CD14-positive monocyte (primary cell): ENCODE measurements around the gene DDX52. TPM values are rescaled to one million over a fixed set of nuclear protein-coding genes. Genes with fewer than 3 reads are reported as not detected.

Experiments used
- DNase-seq, 3 donors: peaks; one replicate each; pipeline ENCODE4 v3.0.0-alpha.2; 2011 to 2022
- H2AFZ ChIP-seq: 2 replicates; pipeline ENCODE4 v1.6.0; 2012; ENCODE audit warnings: mild to moderate bottlenecking, low read depth, low read length, inconsistent platforms; ENCODE audit not compliant: insufficient read depth, poor library complexity, severe bottlenecking
- H3K27ac ChIP-seq, 2 donors: 1 replicate in 1 of 2; 2 replicates in 1 of 2; pipeline ENCODE4 v1.5.1; 2012 to 2013; ENCODE audit warnings: low read length in 2 of 2, control low read depth in 1 of 2, inconsistent platforms in 1 of 2, low read depth in 1 of 2, mild to moderate bottlenecking in 1 of 2
- H3K27me3 ChIP-seq, 2 donors: one replicate each; pipeline versions ENCODE4 v1.6.0 to v1.6.1; 2011 to 2013; ENCODE audit warnings: low read length in 2 of 2; ENCODE audit not compliant: control insufficient read depth in 2 of 2, insufficient read depth in 2 of 2
- H3K36me3 ChIP-seq, 2 donors: replicated peaks in 1 of 2; 1 replicate in 1 of 2; 2 replicates in 1 of 2; pipeline versions ENCODE4 v1.5.1 to v1.6.1; 2012 to 2013; ENCODE audit warnings: low read length in 2 of 2, control low read depth in 1 of 2, inconsistent platforms in 1 of 2, mild to moderate bottlenecking in 1 of 2; ENCODE audit not compliant: insufficient read depth in 2 of 2, control insufficient read depth in 1 of 2
- H3K4me1 ChIP-seq, 2 donors: 1 replicate in 1 of 2; 2 replicates in 1 of 2; pipeline versions ENCODE4 v1.5.1 to v1.6.1; 2012 to 2013; ENCODE audit warnings: low read length in 2 of 2, control low read depth in 1 of 2, inconsistent platforms in 1 of 2, mild to moderate bottlenecking in 1 of 2, moderate library complexity in 1 of 2; ENCODE audit not compliant: insufficient read depth in 2 of 2, control insufficient read depth in 1 of 2
- H3K4me2 ChIP-seq: replicated peaks from 2 replicates; pipeline ENCODE3; 2012; ENCODE audit warnings: low read length, moderate library complexity, mild to moderate bottlenecking; ENCODE audit not compliant: poor library complexity, severe bottlenecking; ENCODE audit errors: extremely low read depth
- H3K4me3 ChIP-seq, 3 experiments: fragments of 200-600 bp in 1 of 3; sonication (generic) in 1 of 3; replicated peaks in 1 of 3; 1 replicate in 2 of 3; 2 replicates in 1 of 3; pipeline ENCODE4 v1.5.1; 2011 to 2013; ENCODE audit warnings: low read length in 3 of 3, mild to moderate bottlenecking in 3 of 3, control low read depth in 2 of 3, low read depth in 2 of 3, inconsistent platforms in 1 of 3, moderate library complexity in 1 of 3
- H3K79me2 ChIP-seq: 2 replicates; pipeline ENCODE4 v1.6.0; 2012; ENCODE audit warnings: mild to moderate bottlenecking, control low read depth, inconsistent platforms, low read length, moderate library complexity; ENCODE audit not compliant: insufficient read depth
- H3K9ac ChIP-seq: 2 replicates; pipeline ENCODE4 v1.6.0; 2017; ENCODE audit warnings: low read length, mild to moderate bottlenecking; ENCODE audit not compliant: insufficient read depth, poor library complexity, severe bottlenecking
- H3K9me3 ChIP-seq, 2 donors: replicated peaks in 1 of 2; 1 replicate in 1 of 2; 2 replicates in 1 of 2; pipeline versions ENCODE4 v1.5.1 to v1.6.1; 2012 to 2013; ENCODE audit warnings: low read length in 2 of 2, control low read depth in 1 of 2; ENCODE audit not compliant: control insufficient read depth in 1 of 2, insufficient read depth in 1 of 2
- H4K20me1 ChIP-seq: 2 replicates; pipeline ENCODE4 v1.6.0; 2012; ENCODE audit warnings: mild to moderate bottlenecking, low read length, control low read depth, moderate library complexity; ENCODE audit not compliant: insufficient read depth
- H3K27ac Mint-ChIP-seq, 7 donors: one replicate each; pipeline ENCODE4 v1.8.0; 2020; ENCODE audit warnings: mild to moderate bottlenecking in 7 of 7, mixed read lengths in 7 of 7, moderate library complexity in 6 of 7, inconsistent platforms in 2 of 7
- H3K27me3 Mint-ChIP-seq, 3 donors: one replicate each; pipeline ENCODE4 v1.8.0; 2021 to 2022; ENCODE audit warnings: low read depth in 3 of 3, mild to moderate bottlenecking in 3 of 3, mixed read lengths in 3 of 3, moderate library complexity in 3 of 3, inconsistent platforms in 1 of 3
- H3K36me3 Mint-ChIP-seq, 2 donors: one replicate each; pipeline ENCODE4 v1.8.0; 2020; ENCODE audit warnings: mixed read lengths in 2 of 2, inconsistent platforms in 1 of 2, mild to moderate bottlenecking in 1 of 2
- H3K4me1 Mint-ChIP-seq: one replicate; pipeline ENCODE4 v1.8.0; 2020; ENCODE audit warnings: mild to moderate bottlenecking, mixed read lengths
- H3K4me3 Mint-ChIP-seq, 2 donors: one replicate each; pipeline ENCODE4 v1.8.0; 2020; ENCODE audit warnings: mild to moderate bottlenecking in 2 of 2, mixed read lengths in 2 of 2, moderate library complexity in 1 of 2
- H3K9me3 Mint-ChIP-seq, 7 donors: one replicate each; pipeline ENCODE4 v1.8.0; 2020 to 2022; ENCODE audit warnings: mixed read lengths in 7 of 7, mild to moderate bottlenecking in 6 of 7, moderate library complexity in 6 of 7, inconsistent platforms in 2 of 7
- WGBS: methylation state at CpG from one replicate; pipeline ENCODE4 v1.1.5; 2013; ENCODE audit warnings: missing lambda C conversion rate; ENCODE audit not compliant: insufficient coverage; 5-methylcytosine and 5-hydroxymethylcytosine counted together
- intact Hi-C, 2 donors: fragments of 100-400 bp; cut with micrococcal nuclease; formaldehyde crosslinking; loops; one replicate each; pipeline versions ENCODE4 v1.15.0 to v1.15.1; 2023
- polyA plus RNA-seq, 3 donors: library from polyadenylated mRNA; depleted of rRNA in 1 of 3; unstranded in 2 of 3; stranded (reverse) in 1 of 3; fragments of 300-500 nt in 2 of 3; fragments of >200 nt in 1 of 3; fragmentation: Illumina TruSeq in 2 of 3; gene quantifications; 1 replicate in 2 of 3; 2 replicates in 1 of 3; pipeline ENCODE4 v1.2.3, GENCODE V29; 2012 to 2021
- TF ChIP-seq, protein P1 (sequence below): fragments of 200-600 bp; IDR thresholded peaks from one replicate; pipeline ENCODE4 v1.8.0; 2022; ENCODE audit warnings: antibody characterized with exemption, mild to moderate bottlenecking

DDX52 gene
- polyA plus RNA-seq, 3 donors: 6.4 to 11.3 (median 8.8) TPM

DNA sequence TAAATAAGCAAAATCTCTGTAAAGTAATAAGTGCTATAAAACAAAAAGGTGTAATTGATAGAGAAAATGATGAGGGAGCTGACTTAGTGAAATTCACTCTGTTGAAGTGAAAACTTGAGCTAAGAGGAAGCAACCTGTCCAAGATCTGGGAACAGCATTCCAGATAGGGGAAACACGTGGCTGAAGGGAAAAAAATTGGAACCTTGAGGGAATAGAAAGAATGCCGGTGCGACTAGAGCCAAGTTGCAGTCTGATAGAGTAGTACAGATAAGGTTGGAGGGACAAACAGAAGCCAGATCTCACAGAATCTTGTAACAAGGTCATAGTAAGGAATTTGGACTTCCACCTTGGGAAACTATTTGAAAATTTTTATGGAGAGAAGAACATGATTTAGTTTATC lies 623 bp upstream of the DDX52 start:
- peaks cover 31 to 44% (median 41%) of the 10 kb centered on the region in 3 donors for H3K27me3 Mint-ChIP-seq
- peak overlapping the region in 1 of 3 experiments; percentile 95 for H3K4me3 ChIP-seq
- no peaks in the 10 kb centered on the region for H3K9me3 ChIP-seq
- H3K79me2 ChIP-seq: peaks cover 36% of the 10 kb centered on the region
- WGBS: 65% methylated on average over 3 of the region's 3 CpGs
- peaks cover 0 to 2% (median 0%) of the 10 kb centered on the region in 7 donors for H3K9me3 Mint-ChIP-seq
- H3K4me1 Mint-ChIP-seq: peaks cover 27% of the 10 kb centered on the region
- intact Hi-C loops: no loop called here
- peaks cover 7% of the 10 kb centered on the region for H4K20me1 ChIP-seq
- TF ChIP-seq, protein P1, sequence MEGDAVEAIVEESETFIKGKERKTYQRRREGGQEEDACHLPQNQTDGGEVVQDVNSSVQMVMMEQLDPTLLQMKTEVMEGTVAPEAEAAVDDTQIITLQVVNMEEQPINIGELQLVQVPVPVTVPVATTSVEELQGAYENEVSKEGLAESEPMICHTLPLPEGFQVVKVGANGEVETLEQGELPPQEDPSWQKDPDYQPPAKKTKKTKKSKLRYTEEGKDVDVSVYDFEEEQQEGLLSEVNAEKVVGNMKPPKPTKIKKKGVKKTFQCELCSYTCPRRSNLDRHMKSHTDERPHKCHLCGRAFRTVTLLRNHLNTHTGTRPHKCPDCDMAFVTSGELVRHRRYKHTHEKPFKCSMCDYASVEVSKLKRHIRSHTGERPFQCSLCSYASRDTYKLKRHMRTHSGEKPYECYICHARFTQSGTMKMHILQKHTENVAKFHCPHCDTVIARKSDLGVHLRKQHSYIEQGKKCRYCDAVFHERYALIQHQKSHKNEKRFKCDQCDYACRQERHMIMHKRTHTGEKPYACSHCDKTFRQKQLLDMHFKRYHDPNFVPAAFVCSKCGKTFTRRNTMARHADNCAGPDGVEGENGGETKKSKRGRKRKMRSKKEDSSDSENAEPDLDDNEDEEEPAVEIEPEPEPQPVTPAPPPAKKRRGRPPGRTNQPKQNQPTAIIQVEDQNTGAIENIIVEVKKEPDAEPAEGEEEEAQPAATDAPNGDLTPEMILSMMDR: no peak
- peaks cover 18 to 20% of the 10 kb centered on the region in 2 donors for H3K36me3 ChIP-seq
- H3K27me3 ChIP-seq: peaks cover 42% of the 10 kb centered on the region in 2 donors
- peaks cover 13 to 19% of the 10 kb centered on the region in 2 donors for H3K4me1 ChIP-seq
- peak overlapping the region; percentile 39 for H2AFZ ChIP-seq
- peak overlapping the region; percentile 99 for H3K4me2 ChIP-seq
- no peak for DNase-seq
- H3K4me3 Mint-ChIP-seq: peak overlapping the region; percentile 92 to 96
- peak overlapping the region in 1 of 7 donors; percentile 71 for H3K27ac Mint-ChIP-seq
- no peak overlapping the region for H3K27ac ChIP-seq
- peaks cover 14 to 24% of the 10 kb centered on the region in 2 donors for H3K36me3 Mint-ChIP-seq
- H3K9ac ChIP-seq: no peak overlapping the region

DNA sequence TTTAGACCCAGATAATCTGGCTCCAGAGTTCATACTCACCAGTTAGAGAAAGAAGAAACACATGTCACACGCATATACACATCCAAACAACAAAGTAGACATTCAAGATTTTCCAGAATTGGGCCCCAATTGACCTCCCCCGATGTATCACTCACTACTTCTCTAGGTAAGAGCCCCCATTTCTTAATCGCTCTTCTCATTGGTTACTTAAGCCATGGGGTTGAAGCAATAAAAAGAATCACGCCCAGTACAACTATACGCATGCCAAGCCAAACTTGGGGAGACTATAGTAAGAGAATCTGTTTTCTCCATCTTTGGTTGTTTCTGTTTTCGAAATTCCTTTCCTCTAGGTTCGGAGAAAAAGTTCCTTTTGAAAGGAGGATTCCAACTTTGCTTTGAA lies 565 bp downstream of the DDX52 start:
- no CpG with 5 or more reads among the region's 7 CpGs for WGBS
- Mint-ChIP-seq H3K4me1 (peaks cover 27% of the 10 kb centered on the region), H3K36me3 (peaks cover 22 to 33% of the 10 kb centered on the region in 2 donors)

More for the DNA sequence above, 565 bp downstream of the DDX52 start:
- H3K4me3 ChIP-seq: peak overlapping the region; percentile 86 to 95 (median 92)
- Mint-ChIP-seq H3K9me3 (peaks cover 0 to 2% (median 0%) of the 10 kb centered on the region in 7 donors), H3K4me3 (peak overlapping the region; percentile 92 to 96), H3K27me3 (peaks cover 26 to 35% (median 30%) of the 10 kb centered on the region in 3 donors), H3K27ac (peak overlapping the region; percentile 82 to 97 (median 92))
- H3K4me2 ChIP-seq: peak overlapping the region; percentile 99
- intact Hi-C loops: no loop called here
- H3K4me1 ChIP-seq: peaks cover 13 to 19% of the 10 kb centered on the region in 2 donors
- peaks cover 7% of the 10 kb centered on the region for H4K20me1 ChIP-seq
- DNase-seq: peak in 1 of 3 donors; percentile 8
- TF ChIP-seq, protein P1: no peak
- H2AFZ ChIP-seq: peak overlapping the region; percentile 93
- H3K27ac ChIP-seq: peak overlapping the region; percentile 68 to 90
- peaks cover 24 to 31% of the 10 kb centered on the region in 2 donors for H3K36me3 ChIP-seq
- H3K9me3 ChIP-seq: no peaks in the 10 kb centered on the region
- H3K9ac ChIP-seq: peak overlapping the region; percentile 82
- H3K27me3 ChIP-seq: peaks cover 32 to 33% of the 10 kb centered on the region in 2 donors
- H3K79me2 ChIP-seq: peaks cover 42% of the 10 kb centered on the region
